Epithelial cell of esophagus (primary cell): ENCODE results near the gene SFRP2.
A peak's percentile ranks its signal among the peaks of the same experiment; 100 is the strongest.

Experiments
- DNase-seq: peaks from one replicate; pipeline ENCODE4 v3.0.0; 2010; ENCODE audit warnings: low read depth
- H3K4me3 ChIP-seq: 2 replicates; pipeline ENCODE4 v1.5.1; 2011; ENCODE audit warnings: mild to moderate bottlenecking, low read length, control low read depth
- TF ChIP-seq, protein P1 (sequence below): IDR thresholded peaks from 2 replicates; pipeline ENCODE4 v1.5.1; 2011; ENCODE audit warnings: low read depth, mild to moderate bottlenecking, low read length, control low read depth, inconsistent platforms; ENCODE audit not compliant: insufficient read depth; ENCODE audit errors: missing control alignments

The SFRP2 gene

DNA sequence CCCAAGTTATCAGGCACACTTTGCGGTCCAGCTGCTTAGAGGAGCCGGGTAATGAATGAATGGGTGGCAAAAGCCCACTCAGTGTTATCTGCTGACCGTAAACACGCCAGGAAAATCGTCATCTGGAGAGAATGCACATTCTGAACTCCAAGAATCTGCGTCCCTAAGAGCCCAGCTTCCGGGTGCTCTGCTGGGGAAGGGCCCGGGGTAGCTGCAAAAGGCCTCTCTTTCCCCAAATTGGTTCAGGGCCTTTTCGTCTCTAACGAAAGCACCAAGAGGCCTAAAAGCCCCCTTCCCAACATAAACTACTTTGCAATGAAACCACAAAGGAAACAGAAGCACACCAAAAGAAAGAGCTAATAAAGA lies 1.6 kb upstream of the SFRP2 start:
- H3K4me3 ChIP-seq: no peak overlapping the region
- TF ChIP-seq, protein P1, sequence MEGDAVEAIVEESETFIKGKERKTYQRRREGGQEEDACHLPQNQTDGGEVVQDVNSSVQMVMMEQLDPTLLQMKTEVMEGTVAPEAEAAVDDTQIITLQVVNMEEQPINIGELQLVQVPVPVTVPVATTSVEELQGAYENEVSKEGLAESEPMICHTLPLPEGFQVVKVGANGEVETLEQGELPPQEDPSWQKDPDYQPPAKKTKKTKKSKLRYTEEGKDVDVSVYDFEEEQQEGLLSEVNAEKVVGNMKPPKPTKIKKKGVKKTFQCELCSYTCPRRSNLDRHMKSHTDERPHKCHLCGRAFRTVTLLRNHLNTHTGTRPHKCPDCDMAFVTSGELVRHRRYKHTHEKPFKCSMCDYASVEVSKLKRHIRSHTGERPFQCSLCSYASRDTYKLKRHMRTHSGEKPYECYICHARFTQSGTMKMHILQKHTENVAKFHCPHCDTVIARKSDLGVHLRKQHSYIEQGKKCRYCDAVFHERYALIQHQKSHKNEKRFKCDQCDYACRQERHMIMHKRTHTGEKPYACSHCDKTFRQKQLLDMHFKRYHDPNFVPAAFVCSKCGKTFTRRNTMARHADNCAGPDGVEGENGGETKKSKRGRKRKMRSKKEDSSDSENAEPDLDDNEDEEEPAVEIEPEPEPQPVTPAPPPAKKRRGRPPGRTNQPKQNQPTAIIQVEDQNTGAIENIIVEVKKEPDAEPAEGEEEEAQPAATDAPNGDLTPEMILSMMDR: no peak
- no peak for DNase-seq

- TF ChIP-seq, protein P1: no peak
- H3K4me3 ChIP-seq: no peak overlapping the region
- DNase-seq: no peak
Measured at GRCh38 chr4:153789741-153790499, 1.0 kb upstream of the SFRP2 start.

DNA sequence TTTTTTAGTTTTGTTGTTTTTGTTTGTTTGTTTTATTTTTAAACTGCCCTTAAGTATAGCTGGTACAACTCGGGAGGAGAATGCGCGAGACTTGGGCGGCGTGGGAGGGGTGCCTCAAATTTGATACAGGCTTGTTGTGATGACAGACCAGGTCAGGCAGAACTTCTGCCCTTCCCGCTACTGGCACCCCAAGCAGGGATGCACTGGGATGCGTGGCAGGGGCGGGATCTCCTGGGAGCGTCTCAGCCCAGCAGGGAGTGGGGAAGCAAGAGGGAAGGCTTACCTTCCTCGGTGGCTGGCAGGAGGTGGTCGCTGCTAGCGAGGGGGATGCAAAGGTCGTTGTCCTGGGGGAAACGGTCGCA lies 851 bp downstream of the SFRP2 start:
- TF ChIP-seq, protein P1: no peak
- no peak overlapping the region for H3K4me3 ChIP-seq
- DNase-seq: no peak

GRCh38 chr4:153787575-153787974 lies 1.3 kb downstream of the SFRP2 start:
- TF ChIP-seq, protein P1: no peak
- H3K4me3 ChIP-seq: no peak overlapping the region
- no peak for DNase-seq

GRCh38 chr4:153787061-153787560 lies 1.8 kb downstream of the SFRP2 start:
- no peak overlapping the region for H3K4me3 ChIP-seq
- TF ChIP-seq, protein P1: no peak
- no peak for DNase-seq

- H3K4me3 ChIP-seq: no peak overlapping the region
- peak; percentile 45 for DNase-seq
- TF ChIP-seq, protein P1: peak; percentile 39
Measured at GRCh38 chr4:153785910-153786721, 2.8 kb downstream of the SFRP2 start.

DNA sequence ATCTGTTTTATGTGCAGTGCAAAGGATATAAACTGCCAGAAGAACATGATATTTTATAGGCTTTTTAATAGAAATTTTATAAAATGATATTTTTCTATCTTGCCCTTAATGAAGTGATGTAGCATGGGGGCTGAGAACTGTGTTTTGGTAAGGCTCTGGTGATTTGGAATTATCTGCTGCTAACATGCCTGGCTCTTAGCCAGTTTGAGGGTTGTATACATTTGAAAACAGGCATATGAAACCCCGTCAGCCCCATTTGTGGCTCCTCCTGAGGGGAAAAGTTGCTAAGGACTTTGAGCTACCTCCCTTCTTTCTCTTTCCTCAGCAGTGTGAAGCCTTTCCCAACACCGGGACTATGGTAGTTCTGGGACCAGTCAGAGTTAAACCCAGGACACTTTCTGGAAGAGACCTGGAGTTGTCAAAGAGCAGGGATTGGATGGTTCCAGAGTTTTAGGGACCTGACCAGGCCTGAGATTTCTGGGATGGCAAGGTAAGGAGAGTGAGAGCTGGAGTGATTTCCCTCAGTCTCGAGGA lies 4.7 kb downstream of the SFRP2 start:
- no peak overlapping the region for H3K4me3 ChIP-seq
- DNase-seq: no peak
- TF ChIP-seq, protein P1: no peak
